Inferior parietal cortex (tissue), 1 donor: ENCODE results near the gene TIMM21.
A peak's percentile ranks its signal among the peaks of the same experiment; 100 is the strongest.

ENCODE experiments used
- DNase-seq: peaks from one replicate; pipeline ENCODE4 v3.0.0-alpha.2; 2016; ENCODE audit errors: extremely low spot score

The TIMM21 gene

GRCh38 chr18:74191577-74191976 lies 43.3 kb downstream of the TIMM21 start:
- no peak for DNase-seq

GRCh38 chr18:74194691-74195090 lies 46.4 kb downstream of the TIMM21 start:
- DNase-seq = no peak

GRCh38 chr18:74196220-74197119 lies 48.1 kb downstream of the TIMM21 start:
- peak; percentile 77 for DNase-seq

- no peak for DNase-seq
These were observed 49.5 kb downstream of the TIMM21 start for GRCh38 chr18:74197705-74198341.

GRCh38 chr18:74198453-74198852 lies 50.1 kb downstream of the TIMM21 start:
- no peak for DNase-seq

GRCh38 chr18:74200780-74201179 lies 52.5 kb downstream of the TIMM21 start:
- no peak for DNase-seq

GRCh38 chr18:74203811-74204210 lies 55.5 kb downstream of the TIMM21 start:
- no peak for DNase-seq

- no peak for DNase-seq
These were observed 56.3 kb downstream of the TIMM21 start for GRCh38 chr18:74204526-74205152.
